CMK (cell line): Measurements from ENCODE around the gene ABCC2.
"Not testable (repeated sequence)": the region's sequence is repeated elsewhere in the genome, so short reads cannot be mapped to it uniquely, and the experiment has no call there.

Source experiments
- DNase-seq: peaks from one replicate; pipeline ENCODE4 v3.0.0-alpha.2; 2010; ENCODE audit warnings: low read depth

Gene ABCC2

DNA sequence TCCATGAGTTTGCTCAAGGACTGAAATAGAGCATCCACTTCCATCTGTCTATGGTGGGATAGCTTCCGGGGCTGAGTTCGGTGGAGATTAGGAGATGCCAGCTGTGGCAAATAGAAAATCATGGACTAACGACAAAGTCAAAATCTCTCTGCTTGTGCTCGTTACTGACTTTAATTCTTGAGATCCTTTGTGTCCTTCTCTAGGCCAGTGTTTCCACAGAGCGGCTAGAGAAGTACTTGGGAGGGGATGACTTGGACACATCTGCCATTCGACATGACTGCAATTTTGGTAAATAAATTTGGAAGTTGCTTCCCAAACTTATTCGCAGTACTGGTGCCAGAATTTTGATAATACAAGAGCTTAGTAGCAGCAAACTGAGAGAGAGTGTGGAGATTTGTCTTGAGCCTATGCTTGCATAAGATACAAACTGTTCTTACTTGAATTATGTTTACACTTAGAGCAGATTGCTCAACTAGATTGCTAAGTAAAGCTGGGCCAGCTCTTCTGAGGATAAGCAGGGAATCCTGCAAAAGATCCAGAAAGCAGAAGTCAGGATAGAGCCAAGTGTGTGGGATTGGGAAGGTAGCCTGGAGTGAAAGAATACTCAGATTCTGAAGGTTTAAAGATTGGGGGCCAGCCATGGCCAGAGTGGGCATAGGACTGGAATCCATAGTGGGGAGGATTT lies 27.6 kb downstream of the ABCC2 start:
- no peak for DNase-seq

DNA sequence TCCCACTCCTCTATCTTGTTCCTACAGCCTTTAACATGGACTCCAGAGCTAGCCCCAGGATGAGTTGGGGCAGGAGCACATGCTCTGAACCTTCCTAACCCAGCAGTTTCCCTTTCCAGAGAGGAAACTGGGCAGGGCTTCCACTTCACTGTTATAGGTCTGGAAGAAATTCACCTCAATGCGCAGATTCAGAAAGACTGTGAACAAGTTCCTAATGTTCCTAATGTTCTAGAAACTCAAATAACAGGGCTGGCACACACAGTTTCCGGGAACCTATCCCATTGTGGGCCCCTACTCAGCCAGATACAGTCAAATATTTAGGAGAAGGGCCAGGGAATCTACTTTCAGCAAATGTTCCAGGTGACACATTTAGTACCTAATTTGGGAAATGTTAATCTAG lies 29.7 kb downstream of the ABCC2 start:
- DNase-seq = no peak

DNA sequence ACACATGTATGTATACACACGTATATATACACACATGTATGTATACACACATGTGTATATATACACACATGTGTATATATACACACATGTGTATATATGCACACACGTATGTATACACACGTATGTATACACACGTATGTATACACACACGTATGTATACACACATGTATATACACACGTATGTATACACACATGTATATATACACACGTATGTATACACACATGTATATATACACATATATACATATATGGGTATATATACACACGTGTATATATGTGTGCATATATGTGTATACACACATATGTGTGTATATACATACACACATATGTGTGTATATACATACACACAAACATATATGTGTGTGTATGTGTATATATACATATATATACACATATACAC lies 31.7 kb downstream of the ABCC2 start:
- DNase-seq = no peak

DNA sequence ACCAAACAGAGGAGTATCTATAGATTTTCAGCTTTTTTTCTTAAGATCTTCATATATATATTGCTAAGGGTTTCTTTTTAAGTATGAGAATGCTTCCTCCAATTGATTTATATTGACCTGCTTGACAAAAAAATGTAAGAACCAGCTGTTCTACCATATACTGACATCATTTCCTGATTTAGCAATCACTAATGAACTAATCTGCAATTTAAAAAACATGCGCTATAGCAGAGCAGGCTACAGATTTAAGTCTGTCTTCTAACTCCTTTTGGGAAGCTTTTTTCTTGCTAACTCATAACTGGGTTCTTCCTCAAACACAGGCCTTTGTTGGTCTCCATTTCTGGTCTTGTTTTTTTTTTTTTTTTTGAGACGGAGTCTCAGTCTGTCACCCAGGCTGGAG lies 33.2 kb downstream of the ABCC2 start:
- DNase-seq = no peak

DNA sequence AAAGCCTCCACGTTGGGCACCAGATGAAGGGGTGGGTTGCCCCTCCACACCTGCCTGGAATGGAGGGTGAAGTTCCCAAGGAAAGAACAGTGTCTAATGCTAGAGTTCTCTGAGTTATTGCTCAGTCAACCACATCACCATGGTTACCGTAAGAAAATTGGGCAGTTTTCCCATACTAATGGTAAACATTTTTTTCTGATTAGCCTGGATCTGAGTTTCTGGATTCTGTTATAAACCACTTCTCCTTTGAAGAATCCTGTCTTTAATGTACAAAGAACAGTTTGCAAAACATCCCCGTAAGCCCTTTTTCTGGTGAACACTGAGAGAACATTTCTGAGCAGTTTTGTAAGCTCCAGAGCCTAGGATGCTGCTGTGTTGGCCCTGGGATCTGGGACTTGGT lies 45.5 kb downstream of the ABCC2 start:
- DNase-seq = no peak

DNA sequence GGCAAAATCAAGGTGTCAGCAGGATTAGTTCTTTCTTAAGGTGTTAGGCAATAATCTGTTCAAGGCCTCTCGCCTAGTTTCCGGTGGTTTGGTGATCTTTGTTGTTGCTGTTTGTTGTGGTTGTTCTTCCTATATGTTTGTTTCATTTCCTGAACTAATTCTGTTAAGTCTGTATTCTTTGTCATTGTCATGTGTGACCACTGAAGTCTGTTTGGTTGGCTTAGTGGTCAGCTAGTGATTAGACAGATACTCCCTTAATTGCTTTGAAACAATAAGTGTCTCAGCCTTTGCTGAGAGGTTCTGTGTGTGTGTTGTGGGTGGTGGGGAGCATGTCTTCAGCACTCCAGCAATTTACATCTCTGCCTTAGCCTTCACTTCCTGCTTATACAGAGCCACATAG lies 46.0 kb downstream of the ABCC2 start:
- DNase-seq = no peak

DNA sequence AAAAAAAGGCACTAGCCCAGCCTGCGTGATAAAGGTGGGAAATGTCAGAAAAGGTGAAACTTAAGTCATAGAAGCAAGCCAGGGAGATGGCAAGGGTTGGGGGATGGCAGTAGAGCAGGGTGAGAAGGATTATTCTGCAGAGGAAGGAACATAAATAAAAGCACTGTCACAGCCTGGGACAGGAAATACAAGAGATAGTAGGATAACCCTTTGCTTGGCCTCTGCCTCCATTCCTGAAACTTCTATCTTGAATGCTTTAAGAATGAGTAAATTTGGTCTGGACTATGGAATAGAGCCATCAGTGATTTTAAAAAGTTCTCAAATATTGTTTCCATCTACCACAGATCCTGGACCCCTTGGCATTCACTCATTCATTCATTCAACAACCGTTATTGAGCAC lies 50.0 kb downstream of the ABCC2 start:
- DNase-seq = no peak

DNA sequence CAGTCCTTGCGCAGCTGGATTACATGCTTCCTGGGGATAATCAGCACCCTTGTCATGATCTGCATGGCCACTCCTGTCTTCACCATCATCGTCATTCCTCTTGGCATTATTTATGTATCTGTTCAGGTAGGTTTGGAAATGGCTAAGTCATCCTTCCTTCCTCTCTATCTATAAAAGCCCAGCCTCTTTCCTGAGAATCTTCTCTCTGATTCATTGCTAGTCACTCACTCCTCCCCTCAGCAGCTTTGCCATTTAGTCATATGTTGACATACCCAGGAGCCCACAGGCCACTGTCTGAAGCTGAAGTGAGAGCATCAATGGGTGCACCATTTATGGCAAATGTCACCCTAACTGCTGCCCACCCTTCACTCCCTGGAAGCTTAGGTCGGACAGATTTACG lies 52.0 kb downstream of the ABCC2 start:
- no peak for DNase-seq

DNA sequence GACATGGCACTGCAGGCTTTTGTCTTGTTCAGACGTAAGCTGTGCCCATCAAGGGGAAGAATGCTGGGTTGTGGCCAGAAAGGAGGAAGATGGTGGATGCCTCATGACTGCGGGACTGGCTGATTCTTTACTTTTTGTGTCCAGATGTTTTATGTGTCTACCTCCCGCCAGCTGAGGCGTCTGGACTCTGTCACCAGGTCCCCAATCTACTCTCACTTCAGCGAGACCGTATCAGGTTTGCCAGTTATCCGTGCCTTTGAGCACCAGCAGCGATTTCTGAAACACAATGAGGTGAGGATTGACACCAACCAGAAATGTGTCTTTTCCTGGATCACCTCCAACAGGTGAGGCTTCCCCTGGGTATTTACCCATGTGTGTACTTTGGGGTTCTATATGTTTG lies 53.5 kb downstream of the ABCC2 start:
- DNase-seq = no peak

DNA sequence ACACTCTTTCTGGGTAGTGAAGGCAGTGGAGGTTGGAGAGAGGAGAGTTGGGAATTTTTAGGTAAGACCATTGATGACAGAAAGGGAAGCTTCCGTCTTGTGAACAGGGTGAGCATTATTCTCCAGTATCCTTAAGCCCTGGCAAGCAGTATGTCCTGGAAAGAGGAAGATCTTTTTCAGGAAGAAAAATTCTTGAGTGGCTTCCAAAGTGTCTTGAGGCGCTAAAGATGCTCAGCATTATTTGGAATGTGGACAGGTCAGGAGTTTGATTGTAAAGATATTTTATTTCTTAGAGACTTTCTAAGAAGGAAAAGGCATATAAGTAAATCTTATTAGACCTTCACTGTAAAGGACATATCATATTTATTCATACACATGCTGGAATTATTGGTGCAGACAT lies 54.3 kb downstream of the ABCC2 start:
- DNase-seq = no peak

DNA sequence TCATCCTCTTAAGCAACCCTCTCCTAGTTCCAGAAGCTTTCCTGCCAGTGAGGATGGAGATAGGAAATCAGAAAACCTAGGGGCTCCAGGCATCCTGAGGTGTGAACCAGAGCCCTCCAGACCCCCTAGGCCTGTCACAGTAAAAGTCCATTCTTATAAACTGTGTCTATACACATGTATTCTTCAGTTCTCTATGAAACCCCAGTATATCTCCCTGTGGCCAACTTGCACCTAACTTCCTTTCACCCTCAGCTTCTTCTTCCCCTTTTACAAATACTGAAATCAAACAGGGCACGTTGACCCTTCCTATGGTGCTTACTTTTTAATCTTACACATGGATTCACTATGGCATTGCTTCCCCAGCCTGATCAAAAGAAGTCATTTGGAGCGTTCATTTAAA lies 58.4 kb downstream of the ABCC2 start:
- DNase-seq = not testable (repeated sequence)

DNA sequence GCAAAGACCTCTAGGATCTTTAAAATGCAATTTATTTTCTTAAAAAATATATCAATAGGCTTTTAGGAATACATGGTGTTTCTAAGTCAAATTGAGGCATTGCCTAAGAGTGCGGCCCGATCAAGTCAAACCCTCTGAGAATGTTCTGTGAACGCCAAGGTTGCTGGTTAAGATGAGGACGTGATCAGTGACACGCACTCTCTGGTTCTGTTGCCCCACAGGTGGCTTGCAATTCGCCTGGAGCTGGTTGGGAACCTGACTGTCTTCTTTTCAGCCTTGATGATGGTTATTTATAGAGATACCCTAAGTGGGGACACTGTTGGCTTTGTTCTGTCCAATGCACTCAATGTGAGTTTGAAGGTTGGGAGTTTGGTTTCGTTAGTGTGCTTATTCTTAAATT lies 59.3 kb downstream of the ABCC2 start:
- no peak for DNase-seq

DNA sequence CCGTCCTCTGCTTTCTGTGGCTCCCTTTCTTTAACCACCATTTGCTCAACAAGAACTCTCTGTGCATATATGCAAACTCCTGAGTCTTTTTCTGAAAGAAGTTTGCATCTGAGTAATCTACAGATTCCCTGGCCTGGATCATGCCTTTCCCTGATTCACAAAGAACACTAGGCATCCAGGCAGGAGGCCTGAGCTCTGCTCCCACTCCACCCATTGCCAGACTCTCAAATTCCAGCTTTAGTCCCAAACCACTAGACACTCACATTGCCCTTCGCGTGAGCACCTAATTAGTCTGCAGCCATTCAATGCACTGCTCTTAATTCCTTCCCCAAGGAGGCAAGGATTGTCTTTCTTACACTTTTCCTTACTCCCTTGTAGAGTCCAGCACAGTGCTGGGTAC lies 60.9 kb downstream of the ABCC2 start:
- DNase-seq = no peak

DNA sequence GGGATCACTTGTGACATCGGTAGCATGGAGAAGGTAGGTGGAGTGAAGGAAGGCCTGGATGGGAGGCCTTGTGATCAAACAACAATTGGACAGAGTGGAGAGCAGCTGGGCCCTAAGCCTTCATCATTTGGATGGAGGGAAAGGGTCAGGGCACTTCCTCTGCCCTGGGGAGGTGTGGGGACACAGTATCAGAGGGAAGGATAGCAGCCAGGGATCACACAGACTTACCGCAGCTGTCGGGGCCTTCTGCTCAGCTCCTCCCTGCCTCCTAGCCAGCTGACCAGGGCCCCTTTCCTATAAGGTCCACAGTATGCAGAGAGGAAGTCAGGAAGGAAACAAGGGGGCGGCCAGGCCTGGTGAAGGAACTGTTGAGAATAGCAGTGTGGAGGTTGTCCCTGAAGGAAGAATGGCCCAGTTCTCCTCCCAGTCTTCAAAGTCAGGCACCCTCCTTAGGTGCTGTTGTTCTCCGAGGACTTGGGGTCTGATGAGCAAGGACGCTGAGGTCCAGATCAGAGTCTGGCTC lies 62.1 kb downstream of the ABCC2 start:
- DNase-seq = no peak

DNA sequence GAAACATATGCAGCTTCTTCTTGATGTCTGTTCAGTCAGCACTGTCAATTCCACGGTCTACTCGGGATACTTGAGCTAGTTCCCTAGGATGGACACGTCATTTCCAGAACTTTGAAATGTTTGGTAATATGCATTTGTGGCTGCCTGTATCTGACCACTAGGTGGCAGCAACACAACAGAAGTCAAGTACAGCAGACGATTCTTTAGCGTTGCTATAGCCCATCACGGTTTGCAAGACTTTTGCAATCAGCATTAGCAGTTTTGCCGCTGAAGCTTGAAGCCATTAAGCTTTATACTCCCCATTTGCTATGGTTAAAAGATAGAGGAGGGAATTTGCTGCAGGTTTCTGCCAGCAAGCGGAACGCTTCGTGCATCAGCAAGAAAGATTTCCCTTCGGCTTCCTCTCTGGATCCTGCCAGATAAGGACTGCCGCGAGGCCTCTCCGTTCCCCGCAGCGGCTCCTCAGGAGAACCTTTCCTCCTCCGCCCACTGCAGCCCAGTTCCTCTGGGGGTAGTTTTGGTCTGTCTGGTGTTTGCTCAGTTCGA lies 63.5 kb downstream of the ABCC2 start:
- peak; percentile 66 for DNase-seq

DNA sequence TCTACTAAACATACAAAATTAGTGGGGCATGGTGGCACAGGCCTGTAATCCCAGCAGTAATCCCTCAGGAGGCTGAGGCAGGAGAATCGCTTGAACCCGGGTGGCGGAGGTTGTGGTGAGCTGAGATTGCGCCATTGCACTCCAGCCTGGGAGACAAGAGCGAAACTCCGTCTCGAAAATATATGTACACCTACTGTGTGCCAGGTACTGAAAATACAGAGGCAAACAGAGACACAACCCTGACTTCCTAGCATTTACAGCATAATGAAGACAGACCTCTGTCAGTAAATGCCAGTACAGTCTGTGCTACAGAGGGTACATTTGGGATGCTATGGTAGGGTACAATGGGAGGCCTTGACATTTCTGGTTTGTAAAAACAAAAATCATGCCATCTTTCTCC lies 66.6 kb downstream of the ABCC2 start:
- DNase-seq = no peak

DNA sequence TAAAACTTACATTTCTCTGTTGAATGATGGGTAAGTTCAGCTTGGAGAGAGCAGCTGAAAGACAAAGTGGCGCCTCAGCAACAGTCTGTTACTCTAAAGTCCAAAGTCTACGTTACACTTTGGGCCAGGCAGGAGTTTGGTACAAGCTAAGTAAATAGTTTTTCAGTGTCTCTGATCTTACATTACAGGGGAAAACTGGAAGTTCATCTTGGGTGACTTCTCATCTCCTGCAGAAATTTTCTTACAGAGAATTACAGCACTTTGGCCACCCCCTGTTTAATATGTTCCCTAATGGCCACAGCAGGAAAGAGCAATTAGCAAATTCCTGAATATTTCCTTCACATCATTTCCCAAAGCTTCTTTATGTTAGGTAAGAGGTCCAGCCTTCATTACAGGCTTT lies 67.1 kb downstream of the ABCC2 start:
- no peak for DNase-seq

DNA sequence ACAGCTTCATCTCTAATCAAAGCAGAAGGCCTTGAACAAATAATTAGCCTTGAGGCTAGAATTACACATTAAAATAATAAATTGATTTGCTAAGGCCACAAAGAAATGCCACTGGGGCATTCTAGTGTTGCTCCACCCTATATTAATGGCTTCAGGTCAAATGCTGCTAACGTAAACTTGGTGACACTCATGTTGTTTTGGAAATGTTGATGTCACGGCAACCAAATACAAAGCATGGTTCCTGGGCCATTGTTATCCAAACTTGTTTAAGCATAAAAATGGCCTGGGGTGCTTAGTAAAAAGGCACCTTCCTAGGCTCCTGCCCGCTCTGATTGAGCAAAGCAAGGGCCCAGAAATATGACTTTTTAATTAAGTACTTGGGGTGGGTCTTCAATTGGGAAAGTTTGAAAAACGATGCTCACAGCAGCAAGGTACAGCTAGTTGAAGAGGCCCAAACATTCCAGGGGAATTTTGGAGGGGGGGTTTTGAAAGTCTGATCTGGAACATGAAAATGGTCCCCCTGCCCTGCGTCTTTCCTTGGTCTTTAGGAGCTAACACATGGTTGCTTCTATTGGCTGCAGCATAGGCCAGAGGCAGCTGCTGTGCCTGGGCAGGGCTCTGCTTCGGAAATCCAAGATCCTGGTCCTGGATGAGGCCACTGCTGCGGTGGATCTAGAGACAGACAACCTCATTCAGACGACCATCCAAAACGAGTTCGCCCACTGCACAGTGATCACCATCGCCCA lies 67.8 kb downstream of the ABCC2 start:
- no peak for DNase-seq

DNA sequence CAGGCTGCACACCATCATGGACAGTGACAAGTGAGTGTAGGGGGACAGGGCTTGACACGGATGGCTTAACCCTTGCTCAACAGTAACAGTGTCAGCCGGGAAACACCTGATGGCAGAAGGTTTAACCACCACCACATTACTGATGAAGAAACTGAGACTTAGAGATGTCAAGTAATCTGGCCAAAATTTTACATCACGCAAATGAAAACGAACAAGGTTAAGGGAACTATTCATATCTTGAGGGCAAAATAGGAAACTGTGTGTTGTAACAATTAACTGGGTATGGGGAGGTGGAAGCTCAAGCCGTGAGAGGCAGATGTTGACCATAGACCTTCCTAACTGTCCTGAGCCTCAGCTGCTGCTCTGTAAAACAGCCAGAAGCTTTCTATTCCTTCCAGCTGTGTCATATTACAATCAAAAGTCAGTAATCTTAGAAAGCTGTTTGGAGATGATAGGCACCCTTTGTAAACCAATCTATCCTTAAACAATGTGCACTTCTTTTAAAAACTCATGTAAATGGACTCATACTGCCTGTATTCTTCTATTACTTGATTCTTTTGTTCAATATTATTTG lies 68.4 kb downstream of the ABCC2 start:
- no peak for DNase-seq

DNA sequence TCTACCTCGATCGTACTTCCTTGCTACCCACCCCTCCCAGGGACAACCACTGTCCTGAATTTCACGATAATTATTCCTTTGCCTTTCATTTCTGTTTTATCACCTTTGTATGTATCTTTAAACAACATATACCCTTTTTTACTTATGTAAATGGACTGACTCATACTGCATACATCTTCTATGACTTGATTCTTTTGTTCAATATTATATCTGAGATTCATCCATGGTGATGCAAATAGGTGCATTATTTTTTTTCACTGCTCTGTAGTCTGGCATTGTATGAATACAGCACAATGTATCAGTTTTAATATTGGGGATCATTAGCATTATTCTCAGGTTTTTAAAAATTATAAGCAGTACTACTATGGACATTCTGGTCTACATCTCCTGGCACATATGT lies 69.4 kb downstream of the ABCC2 start:
- no peak for DNase-seq

DNA sequence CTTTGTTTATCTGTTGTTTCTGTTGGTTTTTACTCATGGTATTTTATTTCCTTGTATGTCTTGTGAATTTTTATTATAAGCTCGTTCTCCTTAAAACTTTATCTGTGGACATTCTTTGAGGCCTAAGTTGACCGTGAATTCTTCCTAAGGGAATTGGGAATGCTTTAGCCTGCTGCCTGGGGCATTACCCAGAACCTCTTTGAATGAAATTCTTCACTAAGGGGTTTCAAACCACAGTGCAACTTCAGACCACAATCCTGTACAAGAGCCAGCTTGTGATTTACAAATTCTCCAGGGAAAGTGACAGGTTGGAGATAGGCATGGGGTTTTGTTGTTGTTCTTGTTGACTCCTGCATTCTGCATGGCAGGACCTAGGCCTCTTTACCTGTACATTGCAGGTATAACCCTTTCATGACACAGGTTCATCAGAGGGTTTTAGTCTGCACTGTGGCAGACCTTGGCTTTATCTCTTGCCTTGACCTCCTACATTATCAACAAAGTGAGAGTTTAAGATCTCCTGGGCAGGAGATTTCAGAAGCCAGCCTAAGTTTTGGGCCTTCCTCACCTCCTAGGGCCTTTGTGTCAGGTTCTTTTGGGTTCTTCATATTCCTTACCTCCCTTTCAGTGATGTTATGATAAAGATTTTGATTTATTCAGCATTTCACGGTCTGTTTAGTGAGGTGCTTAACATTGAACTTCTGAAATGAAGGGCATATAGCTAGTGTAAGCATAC lies 70.2 kb downstream of the ABCC2 start:
- DNase-seq = no peak

DNA sequence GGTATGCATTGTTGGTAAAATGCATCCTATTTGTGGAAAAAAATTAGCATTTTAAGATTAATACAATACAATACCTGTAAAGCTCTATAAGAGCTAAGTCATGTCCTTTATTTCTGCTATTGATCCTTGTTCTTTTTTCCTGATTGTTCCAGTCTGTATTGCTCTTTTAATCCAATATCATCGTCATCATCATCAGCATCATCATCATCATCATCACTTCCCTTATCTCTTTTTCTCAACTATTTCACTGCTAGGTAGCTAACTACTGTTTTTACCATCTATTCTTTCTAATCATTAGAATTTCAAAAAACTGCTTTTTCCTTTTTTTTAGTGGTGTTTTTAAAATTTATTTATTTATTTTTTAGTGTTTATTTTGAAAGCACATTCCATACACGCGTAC lies 71.2 kb downstream of the ABCC2 start:
- no peak for DNase-seq
